ENCODE measurements around the gene SPHK2.
"Not testable (repeated sequence)": the region's sequence is repeated elsewhere in the genome, so short reads cannot be mapped to it uniquely, and the experiment has no call there.

Gene SPHK2

GRCh38 chr19:48630296-48631063, 11.2 kb downstream of the SPHK2 start:
- no peak for DNase-seq
- Mint-ChIP-seq H3K4me1 (peaks cover 73% of the 10 kb centered on the region), H3K9me3 (no peaks in the 10 kb centered on the region), H3K4me3 (peak overlapping the region; percentile 38), H3K27ac (no peak overlapping the region), H3K36me3 (ENCODE audit: low read depth) (no peaks in the 10 kb centered on the region), H3K27me3 (ENCODE audit: low read depth, poor library complexity) (no peaks in the 10 kb centered on the region)
- TF ChIP-seq CTCF (IDR thresholded peaks at IDR 0.05): no peak

DNA sequence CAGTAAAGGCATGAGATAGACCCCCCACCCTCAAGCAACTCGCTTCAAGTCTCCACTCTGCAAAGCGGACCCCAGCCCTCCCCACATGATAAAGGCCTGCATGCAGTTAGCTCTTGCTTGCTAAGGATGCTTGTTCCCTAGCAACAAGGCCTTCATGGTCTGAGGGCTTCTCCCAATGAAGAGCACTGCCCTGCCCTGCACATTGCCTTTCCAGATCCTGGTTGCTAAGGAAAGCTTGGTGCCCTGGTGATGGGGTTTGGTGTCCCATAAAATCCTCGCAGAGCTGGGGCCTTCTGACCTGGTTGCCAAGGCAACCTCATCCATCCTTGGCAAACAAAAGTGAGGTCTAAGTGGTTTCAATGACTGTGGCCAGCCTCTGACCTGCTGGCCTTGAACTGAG, 11.9 kb downstream of the SPHK2 start:
- H3K36me3 Mint-ChIP-seq (ENCODE audit: low read depth): no peaks in the 10 kb centered on the region
- no peak overlapping the region for H3K4me3 Mint-ChIP-seq
- H3K27me3 Mint-ChIP-seq (ENCODE audit: low read depth, poor library complexity): no peaks in the 10 kb centered on the region
- H3K9me3 Mint-ChIP-seq: no peaks in the 10 kb centered on the region
- no peak for TF ChIP-seq CTCF (IDR thresholded peaks at IDR 0.05)
- no peak for DNase-seq
- peaks cover 76% of the 10 kb centered on the region for H3K4me1 Mint-ChIP-seq
- H3K27ac Mint-ChIP-seq: no peak overlapping the region

DNA sequence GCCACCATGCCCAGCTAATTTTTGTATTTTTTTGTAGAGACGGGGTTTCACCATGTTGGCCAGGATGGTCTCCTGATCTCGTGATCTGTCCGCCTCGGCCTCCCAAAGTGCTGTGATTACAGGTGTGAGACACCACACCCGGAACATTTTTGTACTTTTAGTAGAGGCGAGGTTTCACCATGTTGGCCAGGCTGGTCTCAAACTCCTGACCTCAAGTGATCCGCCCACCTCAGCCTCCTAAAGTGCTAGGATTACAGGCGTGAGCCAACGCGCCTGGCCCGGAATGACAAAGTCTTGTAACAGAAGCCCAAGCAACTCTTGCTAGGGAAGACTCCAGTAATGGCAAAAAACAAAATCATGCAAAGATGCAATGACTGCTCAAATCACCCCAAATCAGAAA, 13.0 kb downstream of the SPHK2 start:
- not testable (repeated sequence) for H3K27me3 Mint-ChIP-seq (ENCODE audit: low read depth, poor library complexity); H3K36me3 Mint-ChIP-seq (ENCODE audit: low read depth); H3K9me3 Mint-ChIP-seq; DNase-seq
- Mint-ChIP-seq H3K4me1 (peaks cover 73% of the 10 kb centered on the region), H3K4me3 (peak overlapping the region; percentile 39), H3K27ac (peak overlapping the region; percentile 46)

DNA sequence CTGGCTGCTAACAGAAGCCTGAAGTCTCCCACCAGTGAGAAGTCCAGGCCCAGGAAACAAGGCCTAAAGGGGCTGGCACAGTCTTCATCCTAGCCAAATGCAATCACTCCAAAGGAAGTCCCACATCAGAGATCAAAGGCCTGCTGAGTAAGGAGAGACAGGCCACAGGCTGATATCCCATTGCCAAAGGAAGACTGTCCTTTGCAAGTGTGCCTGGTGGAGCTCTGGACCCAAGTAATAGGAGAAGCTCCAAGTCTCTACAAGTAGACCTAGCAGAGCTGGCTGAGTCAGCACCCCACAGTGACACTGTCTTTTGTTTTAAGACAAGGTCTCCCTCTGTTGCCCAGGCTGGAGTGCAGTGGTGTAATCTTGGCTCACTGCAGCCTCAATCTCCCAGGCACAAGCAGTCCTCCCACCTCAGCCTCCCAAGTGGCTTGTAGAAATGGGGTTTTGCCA, 13.4 kb downstream of the SPHK2 start:
- H3K4me3 Mint-ChIP-seq: peak overlapping the region; percentile 39
- H3K27ac Mint-ChIP-seq: peak overlapping the region; percentile 46
- H3K27me3 Mint-ChIP-seq (ENCODE audit: low read depth, poor library complexity): no peaks in the 10 kb centered on the region

DNA sequence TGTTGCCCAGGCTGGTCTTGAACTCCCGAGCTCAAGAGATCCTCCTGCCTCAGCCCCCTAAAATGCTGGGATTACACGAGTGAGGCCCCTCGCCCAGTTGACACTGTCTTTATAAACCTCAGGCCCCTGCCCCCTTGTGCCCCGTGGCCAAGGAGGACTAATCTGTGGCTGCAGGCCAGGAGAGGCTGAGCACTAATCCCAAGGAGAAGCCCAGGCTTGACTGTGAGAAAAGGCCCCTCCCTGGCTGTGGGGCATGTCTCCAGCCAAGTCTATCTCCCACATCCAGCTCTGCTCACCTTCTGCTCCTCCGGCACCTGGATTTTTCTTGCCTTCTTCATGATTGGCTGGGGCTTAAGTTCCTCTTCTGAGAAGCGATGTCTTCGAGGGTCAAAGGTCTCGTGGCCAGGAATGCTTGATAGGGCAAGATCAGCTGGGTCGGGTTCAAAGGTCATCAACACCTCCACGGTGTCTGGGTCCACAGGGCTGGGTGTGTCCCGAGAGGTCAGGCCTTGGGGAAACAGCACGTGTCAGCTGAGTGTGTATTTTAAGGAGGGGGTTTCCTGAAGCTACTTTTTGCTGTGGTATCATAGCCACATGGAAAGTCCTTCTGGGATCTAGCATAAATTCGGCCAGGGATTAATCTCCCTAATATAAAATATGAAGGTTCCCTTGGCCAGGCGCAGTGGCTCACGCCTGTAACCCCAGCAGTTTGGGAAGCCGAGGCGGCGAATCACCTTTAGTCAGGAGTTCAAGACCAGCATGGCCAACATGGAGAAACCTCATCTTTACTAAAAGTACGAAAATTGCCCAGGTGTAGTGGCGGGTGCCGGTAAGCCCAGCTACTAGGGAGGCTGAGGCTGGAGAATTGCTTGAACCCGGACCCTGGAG, 14.1 kb downstream of the SPHK2 start:
- peaks cover 2% of the 10 kb centered on the region for H3K36me3 Mint-ChIP-seq (ENCODE audit: low read depth)
- DNase-seq: no peak
- H3K4me3 Mint-ChIP-seq: peak overlapping the region; percentile 76
- TF ChIP-seq CTCF (IDR thresholded peaks at IDR 0.05): no peak
- peaks cover 71% of the 10 kb centered on the region for H3K4me1 Mint-ChIP-seq
- H3K27me3 Mint-ChIP-seq (ENCODE audit: low read depth, poor library complexity): no peaks in the 10 kb centered on the region
- peak overlapping the region; percentile 46 for H3K27ac Mint-ChIP-seq
- H3K9me3 Mint-ChIP-seq: no peaks in the 10 kb centered on the region

More for the DNA sequence above, 13.4 kb downstream of the SPHK2 start:
- no peak for DNase-seq
- no peaks in the 10 kb centered on the region for H3K36me3 Mint-ChIP-seq (ENCODE audit: low read depth)
- peaks cover 68% of the 10 kb centered on the region for H3K4me1 Mint-ChIP-seq
- no peaks in the 10 kb centered on the region for H3K9me3 Mint-ChIP-seq
- no peak for TF ChIP-seq CTCF (IDR thresholded peaks at IDR 0.05)

- peaks cover 73% of the 10 kb centered on the region for H3K4me1 Mint-ChIP-seq
Observed at GRCh38 chr19:48634036-48634342, 14.7 kb downstream of the SPHK2 start.

More at GRCh38 chr19:48634036-48634342, 14.7 kb downstream of the SPHK2 start:
- no peak for DNase-seq
- H3K27ac Mint-ChIP-seq: peak overlapping the region; percentile 88
- no peak for TF ChIP-seq CTCF (IDR thresholded peaks at IDR 0.05)
- peaks cover 8% of the 10 kb centered on the region for H3K36me3 Mint-ChIP-seq (ENCODE audit: low read depth)
- H3K9me3 Mint-ChIP-seq: no peaks in the 10 kb centered on the region
- H3K27me3 Mint-ChIP-seq (ENCODE audit: low read depth, poor library complexity): no peaks in the 10 kb centered on the region
- H3K4me3 Mint-ChIP-seq: peak overlapping the region; percentile 76
